Activated B cell treated with CpG ODN at 0.5 μM for 24 hours (primary cell): Measurements from ENCODE around the gene COL9A3. TPM values are rescaled to one million over a fixed set of nuclear protein-coding genes. Genes with fewer than 3 reads are reported as not detected.

Experiments
- ATAC-seq: fragments of 200-7000 bp; cut with Tn5 transposase; one replicate; pipeline ENCODE4 v1.10.0; 2021; ENCODE audit warnings: low read depth, mild to moderate bottlenecking, moderate library complexity
- CTCF ChIA-PET: fragments of 350-600 bp; sonication (Branson Sonifier 250); formaldehyde crosslinking; loops from one replicate; lab custom pipeline; 2021; ENCODE audit warnings: antibody characterized with exemption; lab: Charles Lee
- POLR2A ChIA-PET: fragments of 350-600 bp; sonication (Branson Sonifier 250); formaldehyde crosslinking; loops from one replicate; lab custom pipeline; 2021; ENCODE audit warnings: antibody characterized with exemption; lab: Charles Lee
- DNase-seq: peaks from one replicate; pipeline ENCODE4 v3.0.0; 2022
- H3K27ac Mint-ChIP-seq: one replicate; pipeline ENCODE4 v1.8.0; 2020; ENCODE audit warnings: mixed read lengths
- H3K27me3 Mint-ChIP-seq: one replicate; pipeline ENCODE4 v1.8.0; 2021; ENCODE audit warnings: mixed read lengths
- H3K36me3 Mint-ChIP-seq: one replicate; pipeline ENCODE4 v1.8.0; 2021; ENCODE audit warnings: low read depth, mixed read lengths
- H3K4me1 Mint-ChIP-seq: one replicate; pipeline ENCODE4 v1.8.0; 2021; ENCODE audit warnings: mixed read lengths
- H3K4me3 Mint-ChIP-seq: one replicate; pipeline ENCODE4 v1.8.0; 2020; ENCODE audit warnings: mild to moderate bottlenecking, mixed read lengths
- H3K9me3 Mint-ChIP-seq: one replicate; pipeline ENCODE4 v1.8.0; 2020; ENCODE audit warnings: mixed read lengths
- CTCF ChIP-seq: fragments of 200-600 bp; IDR thresholded peaks from one replicate; pipeline ENCODE4 v1.8.0; 2022; ENCODE audit warnings: antibody characterized with exemption, mild to moderate bottlenecking
- intact Hi-C: fragments of 100-400 bp; cut with micrococcal nuclease; formaldehyde crosslinking; loops from one replicate; pipeline ENCODE4 v1.15.1; 2024
- total RNA-seq: library from RNA; stranded (reverse); gene quantifications from 2 replicates; pipeline ENCODE4 v1.2.3, GENCODE V29; 2022

COL9A3 gene
- total RNA-seq, 1 donor from 2014 or later, result 37.6 TPM

GRCh38 chr20:62828511-62829230 is 11.8 kb downstream of the COL9A3 start:
- H3K4me3 Mint-ChIP-seq, result no peak overlapping the region
- no peaks in the 10 kb centered on the region for H3K27me3 Mint-ChIP-seq
- ChIA-PET CTCF (no interaction called here), POLR2A (interaction anchor here (0.5 kb wide), 1 partner anchor 796 kb away, joined by 3 read pairs; no protein-coding TSS in a partner anchor)
- ATAC-seq (no peak), DNase-seq (no peak)
- no peak overlapping the region for H3K27ac Mint-ChIP-seq
- TF ChIP-seq CTCF, result no peak
- intact Hi-C loops, result no loop called here
- H3K36me3 Mint-ChIP-seq, result no peaks in the 10 kb centered on the region
- peaks cover 39% of the 10 kb centered on the region for H3K4me1 Mint-ChIP-seq
- no peaks in the 10 kb centered on the region for H3K9me3 Mint-ChIP-seq

GRCh38 chr20:62829231-62830230 is 12.7 kb downstream of the COL9A3 start:
- intact Hi-C loops, result no loop called here
- no peak for TF ChIP-seq CTCF
- Mint-ChIP-seq H3K9me3 (no peaks in the 10 kb centered on the region), H3K4me1 (peaks cover 41% of the 10 kb centered on the region), H3K36me3 (no peaks in the 10 kb centered on the region), H3K27ac (no peak overlapping the region), H3K4me3 (no peak overlapping the region), H3K27me3 (no peaks in the 10 kb centered on the region)
- DNase-seq (no peak), ATAC-seq (no peak)
- POLR2A ChIA-PET, result interaction anchor here (0.5 kb wide), 1 partner anchor 796 kb away, joined by 3 read pairs; no protein-coding TSS in a partner anchor
- CTCF ChIA-PET, result no interaction called here

GRCh38 chr20:62830251-62830650 is 13.4 kb downstream of the COL9A3 start:
- no peak for DNase-seq
- ATAC-seq, result no peak
- no peaks in the 10 kb centered on the region for H3K27me3 Mint-ChIP-seq

GRCh38 chr20:62830821-62831220 is 14.0 kb downstream of the COL9A3 start:
- CTCF ChIA-PET, result no interaction called here
- no peak overlapping the region for H3K4me3 Mint-ChIP-seq
- DNase-seq, result no peak

More at GRCh38 chr20:62830251-62830650, 13.4 kb downstream of the COL9A3 start:
- intact Hi-C loops, result no loop called here
- Mint-ChIP-seq H3K4me3 (no peak overlapping the region), H3K36me3 (no peaks in the 10 kb centered on the region), H3K4me1 (peaks cover 39% of the 10 kb centered on the region), H3K27ac (no peak overlapping the region), H3K9me3 (no peaks in the 10 kb centered on the region)
- ChIA-PET CTCF (no interaction called here), POLR2A (no interaction called here)
- TF ChIP-seq CTCF, result no peak

More at GRCh38 chr20:62830821-62831220, 14.0 kb downstream of the COL9A3 start:
- no peaks in the 10 kb centered on the region for H3K27me3 Mint-ChIP-seq
- peaks cover 39% of the 10 kb centered on the region for H3K4me1 Mint-ChIP-seq
- peaks cover 4% of the 10 kb centered on the region for H3K36me3 Mint-ChIP-seq
- no peak for TF ChIP-seq CTCF
- POLR2A ChIA-PET, result no interaction called here
- intact Hi-C loops, result no loop called here
- H3K9me3 Mint-ChIP-seq, result no peaks in the 10 kb centered on the region
- no peak for ATAC-seq
- no peak overlapping the region for H3K27ac Mint-ChIP-seq
